Measurements from ENCODE around the gene GSTT2. TPM values are rescaled to one million over a fixed set of nuclear protein-coding genes. Genes with fewer than 3 reads are reported as not detected.
"Not testable (repeated sequence)": the region's sequence is repeated elsewhere in the genome, so short reads cannot be mapped to it uniquely, and the experiment has no call there.

GSTT2 gene
- total and polyA plus RNA-seq, 10 donors: 0.16 to 1.3 (median 0.44) TPM; not detected in 5

DNA sequence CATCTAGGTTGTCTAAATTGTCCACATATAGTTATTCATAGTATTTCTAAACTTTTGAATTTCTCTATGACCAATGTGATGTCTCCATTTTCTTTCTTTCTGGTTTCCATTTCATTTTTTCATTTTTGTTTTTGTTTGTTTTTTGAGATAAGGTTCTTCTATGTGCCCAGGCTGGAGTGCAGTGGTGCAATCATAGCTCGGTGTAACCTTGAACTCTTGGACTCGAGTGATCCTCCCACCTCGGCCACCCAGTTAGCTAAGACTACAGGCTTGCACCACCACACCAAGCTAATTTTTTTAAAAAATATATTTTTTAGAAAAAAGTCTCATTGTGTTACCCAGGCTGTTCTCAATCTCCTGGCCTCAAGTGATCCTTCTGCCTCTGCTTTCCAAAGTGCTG lies 17.2 kb downstream of the GSTT2 start:
- peaks cover 0 to 9% (median 0%) of the 10 kb centered on the region in 7 donors for H3K27me3 ChIP-seq (replicated peaks in 1 of 7)
- intact Hi-C loops (cut with DNase I; ENCODE audit: low total_unique reads): no loop called here
- no peak overlapping the region for H3K27ac ChIP-seq
- 77 to 93% (median 89%) methylated on average over 3 of the region's 3 CpGs for WGBS, 5 donors
- no peaks in the 10 kb centered on the region for H3K36me3 ChIP-seq
- H3K4me3 ChIP-seq: no peak overlapping the region
- H3K9me3 ChIP-seq: no peaks in the 10 kb centered on the region
- no peaks in the 10 kb centered on the region for H3K4me1 ChIP-seq
- TF ChIP-seq POLR2AphosphoS5 (IDR thresholded peaks at IDR 0.05) (no peak), CTCF (IDR thresholded peaks at IDR 0.05 in 8 of 11, conservative IDR thresholded peaks at IDR 0.05 in 3 of 11) (no peak), POLR2A (IDR thresholded peaks at IDR 0.05) (no peak)
- no peak for DNase-seq

GRCh38 chr22:23999779-24000178 lies 19.8 kb downstream of the GSTT2 start:
- H3K4me1 ChIP-seq; H3K4me3 ChIP-seq; H3K9me3 ChIP-seq; H3K36me3 ChIP-seq; intact Hi-C loops (cut with DNase I; ENCODE audit: low total_unique reads); DNase-seq; H3K27ac ChIP-seq: not testable (repeated sequence)
- 71 to 80% (median 77%) methylated on average over 7 of the region's 7 CpGs for WGBS, 5 donors
- peaks cover 0 to 11% (median 0%) of the 10 kb centered on the region in 7 donors for H3K27me3 ChIP-seq (replicated peaks in 1 of 7)

DNA sequence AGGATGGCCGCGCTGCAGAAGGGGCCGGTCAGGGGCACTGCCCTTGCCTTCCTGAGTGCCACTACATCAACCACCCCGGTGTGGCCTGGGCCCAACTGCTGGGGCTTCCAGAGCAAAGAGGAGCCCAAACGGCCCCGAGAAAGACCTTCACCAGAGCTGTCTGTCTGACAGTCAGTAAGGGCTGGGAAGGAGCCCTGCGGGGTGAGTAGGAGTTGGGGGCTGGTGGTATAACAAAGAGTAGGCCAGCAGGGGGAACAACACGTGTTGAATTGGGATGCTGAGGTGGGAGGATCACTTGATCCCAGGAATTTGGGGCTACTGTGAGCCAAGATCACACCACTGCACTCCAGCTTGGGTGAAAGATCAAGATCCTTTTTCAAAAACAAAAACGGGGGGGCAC lies 21.4 kb downstream of the GSTT2 start:
- no peak for DNase-seq
- no peaks in the 10 kb centered on the region for H3K4me1 ChIP-seq
- H3K27ac ChIP-seq: no peak overlapping the region
- H3K9me3 ChIP-seq: no peaks in the 10 kb centered on the region
- TF ChIP-seq CTCF (IDR thresholded peaks at IDR 0.05 in 8 of 11, conservative IDR thresholded peaks at IDR 0.05 in 3 of 11) (no peak), POLR2AphosphoS5 (IDR thresholded peaks at IDR 0.05) (no peak), POLR2A (IDR thresholded peaks at IDR 0.05) (no peak)
- intact Hi-C loops (cut with DNase I; ENCODE audit: low total_unique reads): no loop called here
- WGBS, 5 donors: 82 to 88% (median 84%) methylated on average over 5 to 9 of the region's 9 CpGs
- H3K27me3 ChIP-seq (replicated peaks in 1 of 7): peaks cover 0 to 11% (median 0%) of the 10 kb centered on the region in 7 donors
- no peaks in the 10 kb centered on the region for H3K36me3 ChIP-seq
- H3K4me3 ChIP-seq: no peak overlapping the region

- H3K36me3 ChIP-seq: no peaks in the 10 kb centered on the region
- H3K4me1 ChIP-seq: no peaks in the 10 kb centered on the region
- no peak overlapping the region for H3K27ac ChIP-seq
- no peaks in the 10 kb centered on the region for H3K9me3 ChIP-seq
- H3K4me3 ChIP-seq: no peak overlapping the region
- peaks cover 0 to 11% (median 0%) of the 10 kb centered on the region in 7 donors for H3K27me3 ChIP-seq (replicated peaks in 1 of 7)
- no peak for DNase-seq
- no peak for TF ChIP-seq CTCF (IDR thresholded peaks at IDR 0.05 in 8 of 11, conservative IDR thresholded peaks at IDR 0.05 in 3 of 11)
- TF ChIP-seq POLR2AphosphoS5 (IDR thresholded peaks at IDR 0.05): no peak
- no peak for TF ChIP-seq POLR2A (IDR thresholded peaks at IDR 0.05)
- 80 to 89% (median 86%) methylated on average over 10 of the region's 10 CpGs for WGBS, 5 donors
- intact Hi-C loops (cut with DNase I; ENCODE audit: low total_unique reads): no loop called here
Observed at GRCh38 chr22:24002272-24002671, 22.3 kb downstream of the GSTT2 start.

DNA sequence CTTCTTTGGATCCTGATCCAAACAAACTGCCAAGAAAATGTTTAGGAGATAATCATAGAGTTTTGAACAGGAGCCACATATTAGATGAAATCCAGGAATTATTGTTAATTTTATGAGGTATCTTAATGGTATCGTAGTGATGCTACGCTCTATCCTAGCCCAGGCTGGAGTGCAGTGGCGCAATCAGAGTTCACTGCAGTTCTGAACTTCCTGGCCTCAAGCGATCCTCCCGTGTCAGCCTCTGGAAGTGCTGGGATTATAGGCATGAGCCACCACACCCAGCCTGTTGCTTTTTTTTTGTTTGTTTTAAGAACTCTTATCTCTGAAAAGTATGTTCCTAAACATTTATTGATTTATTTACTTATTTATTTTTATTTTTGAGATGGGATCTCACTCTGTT lies 22.9 kb downstream of the GSTT2 start:
- 76 to 90% (median 76%) methylated on average over 5 of the region's 5 CpGs for WGBS, 5 donors
- Histone ChIP-seq H3K27me3 (replicated peaks in 1 of 7) (peaks cover 0 to 11% (median 0%) of the 10 kb centered on the region in 7 donors), H3K4me1 (no peaks in the 10 kb centered on the region), H3K4me3 (no peak overlapping the region), H3K36me3 (no peaks in the 10 kb centered on the region), H3K9me3 (no peaks in the 10 kb centered on the region), H3K27ac (no peak overlapping the region)
- TF ChIP-seq POLR2A (IDR thresholded peaks at IDR 0.05) (no peak), CTCF (IDR thresholded peaks at IDR 0.05 in 8 of 11, conservative IDR thresholded peaks at IDR 0.05 in 3 of 11) (no peak), POLR2AphosphoS5 (IDR thresholded peaks at IDR 0.05) (no peak)
- intact Hi-C loops (cut with DNase I; ENCODE audit: low total_unique reads): no loop called here
- no peak for DNase-seq
